H1 (cell line): ENCODE data around the gene VSNL1. TPM values are rescaled to one million over a fixed set of nuclear protein-coding genes. Genes with fewer than 3 reads are reported as not detected.

Experiments used
- CTCF ChIA-PET: fragments of 300-600 bp; sonication (Branson Sonifier 250); formaldehyde crosslinking; loops from one replicate; lab custom pipeline; 2021; ENCODE audit not compliant: partially characterized antibody; lab: Charles Lee
- POLR2A ChIA-PET: fragments of 300-600 bp; sonication (Branson Sonifier 250); formaldehyde crosslinking; loops from one replicate; lab custom pipeline; 2021; ENCODE audit warnings: inconsistent platforms; ENCODE audit not compliant: partially characterized antibody; lab: Charles Lee
- DNase-seq, 2 experiments: peaks; one replicate each; pipeline versions ENCODE4 v3.0.0 to v3.0.0-alpha.2; 2010 to 2022; ENCODE audit warnings: low spot score in 2 of 2, low read depth in 1 of 2, mixed read lengths in 1 of 2
- FAIRE-seq: peaks from 2 replicates; lab custom pipeline; 2011; peaks lifted over from hg19 to GRCh38; lab: Jason Lieb, UNC
- H2AFZ ChIP-seq: 2 replicates; pipeline ENCODE4 v1.8.1; 2012; ENCODE audit warnings: low read length, inconsistent platforms
- H2AK5ac ChIP-seq: 2 replicates; pipeline ENCODE4 v1.6.1; 2013; ENCODE audit warnings: low read depth, low read length
- H2BK120ac ChIP-seq: replicated peaks from 2 replicates; pipeline ENCODE3; 2013; ENCODE audit warnings: low read depth, low read length, inconsistent platforms
- H2BK12ac ChIP-seq: 2 replicates; pipeline ENCODE4 v1.6.1; 2013; ENCODE audit warnings: low read depth, low read length
- H2BK15ac ChIP-seq: 2 replicates; pipeline ENCODE4 v1.6.1; 2013; ENCODE audit warnings: low read length
- H2BK20ac ChIP-seq: 2 replicates; pipeline ENCODE4 v1.6.1; 2013; ENCODE audit warnings: low read length
- H2BK5ac ChIP-seq: 2 replicates; pipeline ENCODE4 v1.6.1; 2013; ENCODE audit warnings: low read depth, low read length
- H3K14ac ChIP-seq: 2 replicates; pipeline ENCODE4 v1.6.1; 2013; ENCODE audit warnings: inconsistent platforms; ENCODE audit not compliant: insufficient read length
- H3K18ac ChIP-seq: 2 replicates; pipeline ENCODE4 v1.6.1; 2013; ENCODE audit warnings: low read length; ENCODE audit errors: extremely low read depth
- H3K23ac ChIP-seq: 2 replicates; pipeline ENCODE4 v1.6.1; 2013; ENCODE audit warnings: inconsistent platforms; ENCODE audit not compliant: insufficient read length
- H3K23me2 ChIP-seq: 2 replicates; pipeline ENCODE4 v1.6.1; 2013; ENCODE audit warnings: low read depth, low read length
- H3K27ac ChIP-seq: 2 replicates; pipeline ENCODE4 v1.6.1; 2011; ENCODE audit warnings: low read depth, low read length, inconsistent platforms
- H3K27me3 ChIP-seq, 4 experiments: replicated peaks in 1 of 4; 1 replicate in 1 of 4; 2 replicates in 3 of 4; pipeline versions ENCODE4 v1.6.1 to v1.8.1; 2011 to 2013; ENCODE audit warnings: low read length in 3 of 4, mild to moderate bottlenecking in 3 of 4, inconsistent platforms in 2 of 4, mixed read lengths in 2 of 4, moderate library complexity in 1 of 4; ENCODE audit not compliant: control insufficient read depth in 3 of 4, insufficient read depth in 3 of 4; ENCODE audit errors: extremely low read depth in 1 of 4
- H3K36me3 ChIP-seq, 4 experiments: 2 replicates each; pipeline versions ENCODE4 v1.6.1 to v1.8.1; 2011 to 2013; ENCODE audit warnings: mild to moderate bottlenecking in 4 of 4, low read length in 3 of 4, moderate library complexity in 2 of 4, control low read depth in 1 of 4, inconsistent platforms in 1 of 4; ENCODE audit not compliant: insufficient read depth in 4 of 4, control insufficient read depth in 2 of 4
- H3K4ac ChIP-seq: replicated peaks from 2 replicates; pipeline ENCODE3; 2013; ENCODE audit warnings: low read length, low read depth, mixed read lengths, inconsistent platforms; ENCODE audit not compliant: insufficient read length
- H3K4me1 ChIP-seq, 4 experiments: replicated peaks in 1 of 4; 1 replicate in 1 of 4; 2 replicates in 3 of 4; pipeline versions ENCODE4 v1.6.1 to v1.8.1; 2011 to 2013; ENCODE audit warnings: low read length in 3 of 4, inconsistent platforms in 2 of 4, mixed read lengths in 1 of 4; ENCODE audit not compliant: insufficient read depth in 4 of 4, control insufficient read depth in 3 of 4
- H3K4me2 ChIP-seq, 2 experiments: 2 replicates each; pipeline versions ENCODE4 v1.6.1 to v1.8.1; 2011 to 2013; ENCODE audit warnings: low read depth in 2 of 2, low read length in 2 of 2, control low read depth in 1 of 2, inconsistent platforms in 1 of 2, mild to moderate bottlenecking in 1 of 2; ENCODE audit not compliant: insufficient read depth in 1 of 2
- H3K4me3 ChIP-seq, 4 experiments: fragments of 200-600, 300-600 bp in 1 of 4; sonication (generic), shearing (Covaris generic), sonication (Bioruptor Twin) in 1 of 4; 2 replicates each; pipeline versions ENCODE4 v1.5.1 to v1.8.1; 2011 to 2016; ENCODE audit warnings: low read length in 4 of 4, low read depth in 3 of 4, control low read depth in 2 of 4, inconsistent platforms in 2 of 4, mild to moderate bottlenecking in 2 of 4, mixed read lengths in 1 of 4, moderate library complexity in 1 of 4; ENCODE audit not compliant: insufficient read depth in 2 of 4; ENCODE audit errors: extremely low read depth in 1 of 4
- H3K56ac ChIP-seq: replicated peaks from 2 replicates; pipeline ENCODE3; 2013; ENCODE audit warnings: low read depth, mild to moderate bottlenecking, mixed read lengths, low read length, inconsistent platforms; ENCODE audit not compliant: insufficient read length
- H3K79me1 ChIP-seq: 2 replicates; pipeline ENCODE4 v1.6.1; 2013; ENCODE audit warnings: low read depth, low read length, control low read depth
- H3K79me2 ChIP-seq, 2 experiments: 2 replicates each; pipeline versions ENCODE4 v1.6.1 to v1.8.1; 2012 to 2013; ENCODE audit warnings: low read length in 2 of 2, mild to moderate bottlenecking in 2 of 2, inconsistent platforms in 1 of 2; ENCODE audit not compliant: insufficient read depth in 2 of 2, control insufficient read depth in 1 of 2
- H3K9ac ChIP-seq, 4 experiments: replicated peaks in 1 of 4; 1 replicate in 1 of 4; 2 replicates in 3 of 4; pipeline versions ENCODE4 v1.6.1 to v1.8.1; 2011 to 2013; ENCODE audit warnings: low read depth in 3 of 4, low read length in 3 of 4, control low read depth in 2 of 4, mild to moderate bottlenecking in 2 of 4, moderate library complexity in 2 of 4, inconsistent platforms in 1 of 4; ENCODE audit errors: extremely low read depth in 1 of 4
- H3K9me3 ChIP-seq, 2 experiments: 2 replicates each; pipeline versions ENCODE4 v1.6.1 to v1.8.1; 2012 to 2013; ENCODE audit warnings: mild to moderate bottlenecking in 2 of 2, moderate library complexity in 2 of 2, control low read depth in 1 of 2, inconsistent platforms in 1 of 2, low read depth in 1 of 2, low read length in 1 of 2, mixed read lengths in 1 of 2; ENCODE audit not compliant: insufficient read depth in 2 of 2
- H4K20me1 ChIP-seq, 2 experiments: replicated peaks in 1 of 2; 2 replicates each; pipeline versions ENCODE3 to v1.8.1; 2011 to 2013; ENCODE audit warnings: inconsistent platforms in 2 of 2, low read length in 2 of 2, mild to moderate bottlenecking in 1 of 2; ENCODE audit not compliant: insufficient read depth in 2 of 2, control insufficient read depth in 1 of 2
- H4K5ac ChIP-seq: 2 replicates; pipeline ENCODE4 v1.6.1; 2013; ENCODE audit warnings: low read length, low read depth, mixed read lengths, inconsistent platforms; ENCODE audit not compliant: insufficient read length
- H4K8ac ChIP-seq: 2 replicates; pipeline ENCODE4 v1.8.0; 2013; ENCODE audit warnings: mild to moderate bottlenecking, moderate library complexity, low read length, inconsistent platforms; ENCODE audit not compliant: insufficient read depth; ENCODE audit errors: extremely low read depth
- H4K91ac ChIP-seq: replicated peaks from 2 replicates; pipeline ENCODE3; 2013; ENCODE audit warnings: low read length, mixed read lengths, inconsistent platforms; ENCODE audit not compliant: insufficient read length
- POU5F1 ChIP-seq: IDR thresholded peaks from 2 replicates; pipeline ENCODE4 v1.6.1; 2011; ENCODE audit warnings: low read depth, mild to moderate bottlenecking, low read length, moderate library complexity
- RAD21 ChIP-seq, 2 experiments: IDR thresholded peaks in 1 of 2; conservative IDR thresholded peaks in 1 of 2; 2 replicates each; pipeline ENCODE4 v1.6.1; 2011; ENCODE audit warnings: low read depth in 2 of 2, low read length in 2 of 2, improper control_type of control experiment in 1 of 2, inconsistent platforms in 1 of 2, mild to moderate bottlenecking in 1 of 2, moderate library complexity in 1 of 2
- RBBP5 ChIP-seq: IDR thresholded peaks from 2 replicates; pipeline ENCODE4 v1.7.1; 2012; ENCODE audit warnings: low read depth, mild to moderate bottlenecking, inconsistent platforms, low read length, moderate library complexity, borderline replicate concordance
- RNF2 ChIP-seq: fragments of 200-900, 300-1000 bp; sonication (generic); IDR thresholded peaks from 2 replicates; pipeline ENCODE4 v1.7.1; 2016; ENCODE audit warnings: borderline replicate concordance, low read depth, mild to moderate bottlenecking, antibody characterized with exemption, low read length; ENCODE audit not compliant: poor library complexity, severe bottlenecking; ENCODE audit errors: missing control alignments
- WGBS, 2 experiments: shearing (Covaris generic) in 1 of 2; methylation state at CpG; one replicate each; pipeline versions ENCODE4 v1.1.6 to v1.1.7; 2013 to 2015; ENCODE audit warnings: low lambda C conversion rate in 2 of 2, mixed read lengths in 2 of 2, inconsistent platforms in 1 of 2, low coverage in 1 of 2, missing lambda C conversion rate in 1 of 2; ENCODE audit not compliant: insufficient replicate concordance in 2 of 2, insufficient coverage in 1 of 2, insufficient read length in 1 of 2; ENCODE audit errors: extremely low coverage in 1 of 2, missing lambda C conversion rate in 1 of 2; 5-methylcytosine and 5-hydroxymethylcytosine counted together
- polyA plus RNA-seq, 7 experiments: library from polyadenylated mRNA; depleted of rRNA in 3 of 7; stranded (reverse) in 5 of 7; unstranded in 2 of 7; fragments of >200 nt in 5 of 7; fragments of 200-250 nt in 2 of 7; gene quantifications; 1 replicate in 5 of 7; 2 replicates in 1 of 7; 4 replicates in 1 of 7; pipeline versions ENCODE4 v1.2.1 to v1.2.3, GENCODE V29; 2011 to 2013; ENCODE audit warnings: missing spikeins in 2 of 7, mixed read lengths in 2 of 7
- total RNA-seq: library from RNA; stranded (reverse); fragmentation: NEBNext Ultra II Directional; extraction: Animal tissue kit (Norgen Biotek cat#: 25700); gene quantifications from 2 replicates; pipeline ENCODE4 v1.2.1, GENCODE V29; 2021
- TF ChIP-seq, protein P1 (sequence below): IDR thresholded peaks from 2 replicates; pipeline ENCODE4 v1.6.1; 2011; ENCODE audit warnings: low read depth, mild to moderate bottlenecking, low read length; ENCODE audit not compliant: insufficient read depth

The VSNL1 gene
- total and polyA plus RNA-seq, 2 of the 8 experiments (the other 6 are each of a cell fraction or from before 2014, with no cell fraction given): 49.4 to 108 TPM

GRCh38 chr2:17536416-17536815 lies 4.1 kb upstream of the VSNL1 start:
- H3K9me3 ChIP-seq: no peaks in the 10 kb centered on the region
- no peak overlapping the region for H2AFZ ChIP-seq
- H3K4me1 ChIP-seq: peaks cover 0 to 4% (median 2%) of the 10 kb centered on the region in 4 experiments; a peak in 2 of 7 replicates
- no peak overlapping the region for H3K23ac ChIP-seq
- H3K79me2 ChIP-seq: peaks cover 4 to 8% of the 10 kb centered on the region in 2 experiments; a peak in 3 of 4 replicates
- 84% methylated on average over 2 of the region's 2 CpGs; no CpG with 5 or more reads in 1 of the 2 experiments for WGBS, 2 experiments
- no peak overlapping the region for H3K4me2 ChIP-seq
- no peak overlapping the region for H2AK5ac ChIP-seq
- no peak overlapping the region for H3K4me3 ChIP-seq
- DNase-seq: no peak
- no peak overlapping the region for H3K18ac ChIP-seq
- no peak for FAIRE-seq
- no peak overlapping the region for H2BK20ac ChIP-seq
- H2BK15ac ChIP-seq: 0 out of 2 replicates have a peak overlapping the region, but pooled peaks have one; percentile 18
- H3K27me3 ChIP-seq: peaks cover 0 to 5% (median 0%) of the 10 kb centered on the region in 4 experiments; a peak in 1 of 7 replicates
- no peak overlapping the region for H2BK12ac ChIP-seq
- H3K36me3 ChIP-seq: no peaks in the 10 kb centered on the region
- no peaks in the 10 kb centered on the region; the same call in 1 of the 2 replicates for H3K79me1 ChIP-seq
- H2BK5ac ChIP-seq: no peak overlapping the region
- ChIA-PET CTCF (no interaction called here), POLR2A (no interaction called here)
- no peak overlapping the region for H3K56ac ChIP-seq
- peaks cover 18% of the 10 kb centered on the region for H3K23me2 ChIP-seq
- H3K27ac ChIP-seq: no peak overlapping the region
- TF ChIP-seq, protein P1, sequence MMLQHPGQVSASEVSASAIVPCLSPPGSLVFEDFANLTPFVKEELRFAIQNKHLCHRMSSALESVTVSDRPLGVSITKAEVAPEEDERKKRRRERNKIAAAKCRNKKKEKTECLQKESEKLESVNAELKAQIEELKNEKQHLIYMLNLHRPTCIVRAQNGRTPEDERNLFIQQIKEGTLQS: no peak
- TF ChIP-seq RBBP5: no peak
- TF ChIP-seq RNF2: no peak
- no peak for TF ChIP-seq RAD21 (IDR thresholded peaks at IDR 0.05 in 1 of 2, conservative IDR thresholded peaks at IDR 0.05 in 1 of 2; ENCODE audit: low read depth in 2 of 2, low read length in 2 of 2)
- TF ChIP-seq POU5F1: no peak
- peak overlapping the region; percentile 21 for H3K4ac ChIP-seq
- H3K9ac ChIP-seq: no peak overlapping the region
- H4K5ac ChIP-seq: no peak overlapping the region
- no peak overlapping the region for H2BK120ac ChIP-seq
- no peak overlapping the region for H4K91ac ChIP-seq
- peaks cover 0 to 1% of the 10 kb centered on the region in 2 experiments for H4K20me1 ChIP-seq
- no peak overlapping the region for H4K8ac ChIP-seq
- H3K14ac ChIP-seq: no peak overlapping the region
